Measurements from ENCODE around the gene RALGPS2. TPM values are rescaled to one million over a fixed set of nuclear protein-coding genes. Genes with fewer than 3 reads are reported as not detected.

RALGPS2 gene
- total RNA-seq, 2 experiments from 2014 or later, result 3.3 to 3.8 TPM

DNA sequence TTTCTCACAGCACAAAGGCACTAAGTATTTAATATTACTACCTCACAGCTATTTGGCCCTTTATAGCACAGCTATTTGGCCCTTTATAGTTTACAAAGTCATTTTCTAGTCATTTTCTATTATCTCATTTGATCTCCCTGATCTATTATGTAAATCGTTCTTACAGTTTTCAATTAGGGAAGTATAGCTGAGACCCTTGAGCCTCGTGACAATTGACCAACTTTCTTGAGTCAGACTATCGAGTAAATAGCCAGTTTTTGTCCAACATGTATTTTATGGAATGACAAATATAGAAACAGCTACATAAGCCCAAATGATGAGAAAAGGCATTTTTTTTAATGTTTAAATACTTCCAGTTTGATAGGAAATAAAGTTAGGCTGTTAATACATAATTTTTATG lies 152.9 kb downstream of the RALGPS2 start:
- intact Hi-C loops (cut with micrococcal nuclease), result no loop called here
- Mint-ChIP-seq H3K4me1 (ENCODE audit: low read depth) (no peaks in the 10 kb centered on the region), H3K27me3 (no peaks in the 10 kb centered on the region), H3K4me3 (no peak overlapping the region), H3K27ac (no peak overlapping the region), H3K9me3 (no peaks in the 10 kb centered on the region), H3K36me3 (no peaks in the 10 kb centered on the region)
- no peak for DNase-seq
- POLR2A ChIA-PET, result no interaction called here
- CTCF ChIA-PET, result interaction anchor here (0.6 kb wide), 1 partner anchor 124 kb away, joined by 4 read pairs; no protein-coding TSS in a partner anchor

DNA sequence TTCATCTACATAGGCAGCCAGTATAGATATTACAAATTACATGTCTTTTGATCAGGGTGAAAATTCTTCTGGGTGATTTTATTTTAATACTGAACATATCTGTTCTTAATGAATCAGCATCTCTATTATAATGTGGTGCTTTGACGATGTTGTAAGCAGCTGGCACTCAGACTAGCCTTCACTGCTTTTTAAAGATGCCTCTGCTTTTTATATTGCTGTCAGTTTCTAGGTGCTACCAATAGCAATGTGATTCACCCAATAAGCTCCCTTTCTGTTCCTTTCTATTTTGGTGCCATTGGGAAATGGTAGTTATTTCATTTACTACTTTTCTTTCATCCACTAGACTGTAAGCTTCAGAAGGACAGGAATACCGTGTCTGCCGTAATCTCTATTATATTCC lies 156.9 kb downstream of the RALGPS2 start:
- Mint-ChIP-seq H3K9me3 (no peaks in the 10 kb centered on the region), H3K4me3 (no peak overlapping the region), H3K27ac (no peak overlapping the region), H3K4me1 (ENCODE audit: low read depth) (no peaks in the 10 kb centered on the region), H3K27me3 (no peaks in the 10 kb centered on the region), H3K36me3 (no peaks in the 10 kb centered on the region)
- DNase-seq, result no peak
- POLR2A ChIA-PET, result no interaction called here
- CTCF ChIA-PET, result interaction anchor here (1.4 kb wide), 1 partner anchor 107 kb away, joined by 3 read pairs; no protein-coding TSS in a partner anchor
- intact Hi-C loops (cut with micrococcal nuclease), result no loop called here

GRCh38 chr1:178885869-178886268 lies 160.8 kb downstream of the RALGPS2 start:
- Mint-ChIP-seq H3K36me3 (no peaks in the 10 kb centered on the region), H3K27me3 (no peaks in the 10 kb centered on the region), H3K4me3 (no peak overlapping the region), H3K4me1 (ENCODE audit: low read depth) (no peaks in the 10 kb centered on the region), H3K27ac (no peak overlapping the region), H3K9me3 (no peaks in the 10 kb centered on the region)
- ChIA-PET CTCF (no interaction called here), POLR2A (no interaction called here)
- intact Hi-C loops (cut with micrococcal nuclease), result no loop called here
- DNase-seq, result no peak

DNA sequence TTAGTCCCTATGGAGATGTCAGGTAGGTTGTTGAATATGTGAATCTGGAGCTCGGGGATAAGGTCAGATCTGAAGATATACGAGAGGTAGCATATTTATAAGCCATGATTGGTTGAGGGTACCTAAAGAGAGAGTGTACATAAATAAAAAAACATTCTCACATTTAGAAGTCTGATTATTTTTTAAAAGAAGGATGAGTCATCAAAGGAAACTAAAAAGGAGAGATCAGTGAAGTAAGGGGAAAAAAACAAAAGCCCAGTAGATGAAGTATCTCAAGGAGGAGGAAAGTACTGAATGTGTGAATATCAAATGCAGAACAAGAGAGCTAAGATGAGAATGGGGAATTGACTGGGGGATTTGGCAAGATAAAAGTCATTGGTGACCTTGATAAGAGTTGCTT lies 161.5 kb downstream of the RALGPS2 start:
- no peak for DNase-seq
- intact Hi-C loops (cut with micrococcal nuclease), result no loop called here
- H3K27me3 Mint-ChIP-seq, result no peaks in the 10 kb centered on the region
- H3K36me3 Mint-ChIP-seq, result no peaks in the 10 kb centered on the region
- no peaks in the 10 kb centered on the region for H3K9me3 Mint-ChIP-seq
- H3K27ac Mint-ChIP-seq, result no peak overlapping the region
- POLR2A ChIA-PET, result no interaction called here
- CTCF ChIA-PET, result no interaction called here
- no peak overlapping the region for H3K4me3 Mint-ChIP-seq
- no peaks in the 10 kb centered on the region for H3K4me1 Mint-ChIP-seq (ENCODE audit: low read depth)

- Mint-ChIP-seq H3K36me3 (peaks cover 3% of the 10 kb centered on the region), H3K4me1 (ENCODE audit: low read depth) (peaks cover 3% of the 10 kb centered on the region), H3K27ac (no peak overlapping the region), H3K4me3 (no peak overlapping the region), H3K9me3 (peaks cover 3% of the 10 kb centered on the region), H3K27me3 (no peaks in the 10 kb centered on the region)
- ChIA-PET CTCF (no interaction called here), POLR2A (no interaction called here)
- intact Hi-C loops (cut with micrococcal nuclease), result no loop called here
- no peak for DNase-seq
These were observed 170.9 kb downstream of the RALGPS2 start for GRCh38 chr1:178895928-178896327.

GRCh38 chr1:178898401-178898800 lies 173.4 kb downstream of the RALGPS2 start:
- no peak overlapping the region for H3K4me3 Mint-ChIP-seq
- ChIA-PET POLR2A (no interaction called here), CTCF (no interaction called here)
- intact Hi-C loops (cut with micrococcal nuclease), result no loop called here
- no peak for DNase-seq
- peaks cover 3% of the 10 kb centered on the region for H3K4me1 Mint-ChIP-seq (ENCODE audit: low read depth)
- peaks cover 3% of the 10 kb centered on the region for H3K9me3 Mint-ChIP-seq
- H3K36me3 Mint-ChIP-seq, result peaks cover 3% of the 10 kb centered on the region
- no peak overlapping the region for H3K27ac Mint-ChIP-seq
- no peaks in the 10 kb centered on the region for H3K27me3 Mint-ChIP-seq

- ChIA-PET POLR2A (no interaction called here), CTCF (no interaction called here)
- H3K27me3 Mint-ChIP-seq, result no peaks in the 10 kb centered on the region
- H3K4me3 Mint-ChIP-seq, result no peak overlapping the region
- H3K36me3 Mint-ChIP-seq, result peaks cover 3% of the 10 kb centered on the region
- peaks cover 3% of the 10 kb centered on the region for H3K9me3 Mint-ChIP-seq
- intact Hi-C loops (cut with micrococcal nuclease), result no loop called here
- DNase-seq, result no peak
- H3K27ac Mint-ChIP-seq, result no peak overlapping the region
- H3K4me1 Mint-ChIP-seq (ENCODE audit: low read depth), result peaks cover 3% of the 10 kb centered on the region
These were observed 174.4 kb downstream of the RALGPS2 start for GRCh38 chr1:178899402-178899801.

- CTCF ChIA-PET, result interaction anchor here (1.2 to 1.7 kb wide), 2 partner anchors 101 to 601 kb away, joined by 3 to 7 read pairs; no protein-coding TSS in a partner anchor
- intact Hi-C loops (cut with micrococcal nuclease), result no loop called here
These were observed 176.6 kb downstream of the RALGPS2 start for GRCh38 chr1:178901482-178902125.

DNA sequence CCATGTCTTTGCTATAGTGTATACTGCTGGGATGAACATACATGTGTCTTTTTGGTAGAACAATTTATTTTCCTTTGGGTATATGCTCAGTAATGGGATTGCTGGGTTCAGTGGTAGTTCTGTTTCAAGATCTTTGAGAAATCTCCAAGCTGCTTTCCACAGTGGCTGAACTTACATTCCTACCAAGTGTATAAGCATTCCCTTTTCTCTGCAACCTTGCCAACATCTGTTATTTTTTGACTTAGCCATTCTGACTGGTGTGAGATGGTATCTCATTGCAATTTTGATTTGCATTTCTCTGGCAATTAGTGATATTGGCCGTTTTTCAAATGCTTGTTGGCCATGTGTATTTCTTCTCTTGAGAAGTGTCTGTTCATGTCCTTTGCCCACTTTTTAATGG lies 183.3 kb downstream of the RALGPS2 start:
- Mint-ChIP-seq H3K27ac (no peak overlapping the region), H3K4me1 (ENCODE audit: low read depth) (no peaks in the 10 kb centered on the region), H3K9me3 (no peaks in the 10 kb centered on the region), H3K27me3 (no peaks in the 10 kb centered on the region), H3K4me3 (no peak overlapping the region), H3K36me3 (peaks cover 8% of the 10 kb centered on the region)
- DNase-seq, result no peak
- POLR2A ChIA-PET, result no interaction called here
- CTCF ChIA-PET, result no interaction called here
- intact Hi-C loops (cut with micrococcal nuclease), result no loop called here

More at GRCh38 chr1:178901482-178902125, 176.6 kb downstream of the RALGPS2 start:
- H3K36me3 Mint-ChIP-seq, result peaks cover 2% of the 10 kb centered on the region
- no peaks in the 10 kb centered on the region for H3K27me3 Mint-ChIP-seq
- peaks cover 3% of the 10 kb centered on the region for H3K4me1 Mint-ChIP-seq (ENCODE audit: low read depth)
- POLR2A ChIA-PET, result no interaction called here
- H3K4me3 Mint-ChIP-seq, result no peak overlapping the region
- DNase-seq, result no peak
- H3K27ac Mint-ChIP-seq, result no peak overlapping the region
- no peaks in the 10 kb centered on the region for H3K9me3 Mint-ChIP-seq

GRCh38 chr1:178910023-178910422 lies 185.0 kb downstream of the RALGPS2 start:
- ChIA-PET CTCF (no interaction called here), POLR2A (no interaction called here)
- no peak overlapping the region for H3K4me3 Mint-ChIP-seq
- H3K27ac Mint-ChIP-seq, result no peak overlapping the region
- peaks cover 10% of the 10 kb centered on the region for H3K36me3 Mint-ChIP-seq
- no peaks in the 10 kb centered on the region for H3K4me1 Mint-ChIP-seq (ENCODE audit: low read depth)
- H3K9me3 Mint-ChIP-seq, result no peaks in the 10 kb centered on the region
- intact Hi-C loops (cut with micrococcal nuclease), result no loop called here
- no peak for DNase-seq
- H3K27me3 Mint-ChIP-seq, result no peaks in the 10 kb centered on the region

GRCh38 chr1:178912597-178912996 lies 187.6 kb downstream of the RALGPS2 start:
- no peak overlapping the region for H3K27ac Mint-ChIP-seq
- no peak for DNase-seq
- POLR2A ChIA-PET, result no interaction called here
- no peaks in the 10 kb centered on the region for H3K4me1 Mint-ChIP-seq (ENCODE audit: low read depth)
- no peak overlapping the region for H3K4me3 Mint-ChIP-seq
- H3K9me3 Mint-ChIP-seq, result no peaks in the 10 kb centered on the region
- H3K27me3 Mint-ChIP-seq, result no peaks in the 10 kb centered on the region
- H3K36me3 Mint-ChIP-seq, result peaks cover 24% of the 10 kb centered on the region
- intact Hi-C loops (cut with micrococcal nuclease), result no loop called here
- CTCF ChIA-PET, result interaction anchor here (0.6 kb wide), 1 partner anchor 398 kb away, joined by 3 read pairs; no protein-coding TSS in a partner anchor

DNA sequence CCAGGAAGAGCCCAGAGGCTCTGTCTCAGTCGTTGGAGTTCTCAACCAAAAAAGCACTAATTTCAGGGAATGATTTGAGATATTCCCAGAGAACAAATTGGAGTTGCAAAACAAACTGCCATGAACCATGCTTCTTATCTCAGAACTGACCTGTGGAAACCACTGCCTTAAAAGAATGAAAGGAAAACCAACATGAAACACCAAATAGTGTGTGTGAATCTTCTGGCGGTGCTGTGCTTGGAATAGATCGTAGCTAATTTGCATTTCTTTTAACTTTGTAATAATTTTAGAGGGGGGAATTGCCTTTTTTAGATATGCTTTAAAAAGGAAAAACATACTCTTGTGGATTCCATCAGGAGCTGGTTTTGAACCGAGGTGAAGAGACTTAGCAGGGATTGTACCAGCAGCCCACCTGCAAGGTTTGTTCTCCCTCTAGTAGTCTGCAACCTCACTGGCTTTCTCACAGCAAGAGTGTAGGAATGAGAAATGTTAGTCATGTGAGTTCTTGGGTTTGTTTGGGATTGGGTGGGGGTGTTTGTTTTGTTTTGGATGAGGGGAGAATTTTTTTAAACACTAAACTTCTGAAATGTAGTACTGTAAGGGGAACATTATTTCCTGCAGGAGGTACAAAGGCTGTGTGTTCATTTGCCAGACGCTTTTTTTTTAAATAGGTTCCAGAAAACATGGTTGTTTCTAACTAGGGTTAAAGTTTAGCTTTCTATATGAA lies 191.6 kb downstream of the RALGPS2 start:
- Mint-ChIP-seq H3K27me3 (no peaks in the 10 kb centered on the region), H3K36me3 (peaks cover 17% of the 10 kb centered on the region), H3K9me3 (no peaks in the 10 kb centered on the region), H3K4me3 (no peak overlapping the region), H3K4me1 (ENCODE audit: low read depth) (no peaks in the 10 kb centered on the region), H3K27ac (no peak overlapping the region)
- CTCF ChIA-PET, result no interaction called here
- POLR2A ChIA-PET, result no interaction called here
- intact Hi-C loops (cut with micrococcal nuclease), result no loop called here
- DNase-seq, result no peak

GRCh38 chr1:178918308-178918707 lies 193.3 kb downstream of the RALGPS2 start:
- intact Hi-C loops (cut with micrococcal nuclease), result no loop called here
- CTCF ChIA-PET, result no interaction called here
- DNase-seq, result no peak
- H3K27me3 Mint-ChIP-seq, result no peaks in the 10 kb centered on the region
- H3K36me3 Mint-ChIP-seq, result peaks cover 17% of the 10 kb centered on the region
- no peaks in the 10 kb centered on the region for H3K4me1 Mint-ChIP-seq (ENCODE audit: low read depth)
- no peak overlapping the region for H3K4me3 Mint-ChIP-seq
- H3K27ac Mint-ChIP-seq, result no peak overlapping the region
- POLR2A ChIA-PET, result no interaction called here
- H3K9me3 Mint-ChIP-seq, result peaks cover 3% of the 10 kb centered on the region

All from activated CD4-positive, alpha-beta memory T cell treated with anti-CD3 and anti-CD28 coated beads for 36 hours (primary cell).